ENCODE data around the gene CPTP. TPM values are rescaled to one million over a fixed set of nuclear protein-coding genes. Genes with fewer than 3 reads are reported as not detected.
A peak's percentile ranks its signal among the peaks of the same experiment; 100 is the strongest.

Gene CPTP
- total RNA-seq = 10 to 100 TPM; 35.8 to 54.0 TPM

GRCh38 chr1:1324524-1325287, at the start of gene CPTP, which contains the start of gene INTS11:
CPTP (plus strand) TSS chr1:1324802; CDS start chr1:1326911, 2,109 bp downstream.
INTS11 (minus strand) TSS chr1:1324660; CDS start chr1:1324608, 52 bp downstream.
- H3K4me3 ChIP-seq = peak within 1 kb of the TSS; percentile 84 to 99
- no peaks in the 10 kb centered on the region for H3K9me3 ChIP-seq
- peak; percentile 90 for DNase-seq (ENCODE audit: low spot score)
- H3K27me3 ChIP-seq (replicated peaks; ENCODE audit: insufficient read depth) = no peaks in the 10 kb centered on the region
- under 1% methylated on average over 58 of the region's 84 CpGs for WGBS
- peak within 1 kb of the TSS; percentile 74 to 87 for H3K27ac ChIP-seq
- TF ChIP-seq CTCF (IDR thresholded peaks at IDR 0.05) (peak in 2 of 4 experiments; percentile 9), POLR2A (IDR thresholded peaks at IDR 0.05) (peak; percentile 50), POLR2AphosphoS5 (IDR thresholded peaks at IDR 0.05) (peak; percentile 94)
- H3K36me3 ChIP-seq = no peaks in the 10 kb centered on the region
- H3K4me1 ChIP-seq (replicated peaks) = peaks cover 9% of the 10 kb centered on the region
- intact Hi-C loops (cut with DNase I) = no loop called here

- H3K4me1 ChIP-seq (replicated peaks) = peaks cover 22% of the 10 kb centered on the region
- intact Hi-C loops (cut with DNase I) = no loop called here
- 91% methylated on average over 14 of the region's 15 CpGs for WGBS
- H3K27ac ChIP-seq = no peak overlapping the region
- TF ChIP-seq POLR2AphosphoS5 (IDR thresholded peaks at IDR 0.05) = no peak
- no peak for TF ChIP-seq POLR2A (IDR thresholded peaks at IDR 0.05)
- TF ChIP-seq CTCF (IDR thresholded peaks at IDR 0.05) = no peak
- H3K9me3 ChIP-seq = no peaks in the 10 kb centered on the region
- no peak for DNase-seq (ENCODE audit: low spot score)
- no peaks in the 10 kb centered on the region for H3K36me3 ChIP-seq
- H3K27me3 ChIP-seq (replicated peaks; ENCODE audit: insufficient read depth) = no peaks in the 10 kb centered on the region
- H3K4me3 ChIP-seq = no peak overlapping the region
Measured at GRCh38 chr1:1274931-1275431, 49.6 kb upstream of the CPTP start.

GRCh38 chr1:1275836-1276235, 48.8 kb upstream of the CPTP start:
- DNase-seq (ENCODE audit: low spot score) = no peak
- no peak overlapping the region for H3K4me3 ChIP-seq
- WGBS = 84% methylated on average over 9 of the region's 9 CpGs

GRCh38 chr1:1278620-1279019, 46.0 kb upstream of the CPTP start:
- Histone ChIP-seq H3K4me3 (no peak overlapping the region), H3K9me3 (no peaks in the 10 kb centered on the region), H3K36me3 (no peaks in the 10 kb centered on the region), H3K27ac (no peak overlapping the region), H3K27me3 (replicated peaks; ENCODE audit: insufficient read depth) (no peaks in the 10 kb centered on the region), H3K4me1 (replicated peaks) (no peaks in the 10 kb centered on the region)
- 94% methylated on average over 13 of the region's 13 CpGs for WGBS
- no peak for TF ChIP-seq POLR2AphosphoS5 (IDR thresholded peaks at IDR 0.05)
- no peak for TF ChIP-seq POLR2A (IDR thresholded peaks at IDR 0.05)
- TF ChIP-seq CTCF (IDR thresholded peaks at IDR 0.05) = no peak
- no peak for DNase-seq (ENCODE audit: low spot score)
- intact Hi-C loops (cut with DNase I) = no loop called here

More at GRCh38 chr1:1275836-1276235, 48.8 kb upstream of the CPTP start:
- H3K27ac ChIP-seq = no peak overlapping the region
- H3K4me1 ChIP-seq (replicated peaks) = peaks cover 16% of the 10 kb centered on the region
- no peaks in the 10 kb centered on the region for H3K36me3 ChIP-seq
- no peak for TF ChIP-seq CTCF (IDR thresholded peaks at IDR 0.05)
- no peak for TF ChIP-seq POLR2AphosphoS5 (IDR thresholded peaks at IDR 0.05)
- H3K9me3 ChIP-seq = no peaks in the 10 kb centered on the region
- no peaks in the 10 kb centered on the region for H3K27me3 ChIP-seq (replicated peaks; ENCODE audit: insufficient read depth)
- intact Hi-C loops (cut with DNase I) = no loop called here

- WGBS = 91% methylated on average over 17 of the region's 17 CpGs
Measured at GRCh38 chr1:1279028-1279427, 45.6 kb upstream of the CPTP start.

More at GRCh38 chr1:1279028-1279427, 45.6 kb upstream of the CPTP start:
- Histone ChIP-seq H3K36me3 (no peaks in the 10 kb centered on the region), H3K27me3 (replicated peaks; ENCODE audit: insufficient read depth) (no peaks in the 10 kb centered on the region), H3K27ac (no peak overlapping the region), H3K9me3 (no peaks in the 10 kb centered on the region), H3K4me3 (no peak overlapping the region), H3K4me1 (replicated peaks) (no peaks in the 10 kb centered on the region)
- no peak for DNase-seq (ENCODE audit: low spot score)
- intact Hi-C loops (cut with DNase I) = no loop called here
- TF ChIP-seq CTCF (IDR thresholded peaks at IDR 0.05) (no peak), POLR2AphosphoS5 (IDR thresholded peaks at IDR 0.05) (no peak), POLR2A (IDR thresholded peaks at IDR 0.05) (no peak)

Data from prostate gland (tissue), 2 donors.